HepG2 (cell line): ENCODE results near the gene USP20. TPM values are rescaled to one million over a fixed set of nuclear protein-coding genes. Genes with fewer than 3 reads are reported as not detected.

Source experiments
- ATAC-seq: fragments of 200-7000 bp; cut with Tn5 transposase; 3 replicates; pipeline ENCODE4 v1.9.1; 2020; ENCODE audit warnings: mild to moderate bottlenecking, moderate library complexity
- BruUV-seq: library from RNA; stranded (reverse); fragments of 400-500 nt; replicated peaks from 2 replicates; lab custom pipeline; 2021; lab: Mats Ljungman, UMichigan
- CTCF ChIA-PET: fragments of 300-600 bp; formaldehyde crosslinking; extraction: SDS; loops from one replicate; lab custom pipeline; 2021; ENCODE audit warnings: low total read pairs, inconsistent platforms, low intra/inter-chr PET ratio; lab: Yijun Ruan, JAX
- POLR2A ChIA-PET: fragments of 350-600 bp; sonication (Branson Sonifier 250); formaldehyde crosslinking; loops from one replicate; lab custom pipeline; 2020; ENCODE audit warnings: antibody characterized with exemption, inconsistent platforms; lab: Yijun Ruan, JAX
- DNase-seq: peaks from one replicate; pipeline ENCODE4 v3.0.0-alpha.2; 2015; ENCODE audit warnings: low spot score
- FAIRE-seq: peaks from 3 replicates; lab custom pipeline; 2011; peaks lifted over from hg19 to GRCh38; lab: Jason Lieb, UNC
- H2AFZ ChIP-seq: one replicate; pipeline ENCODE4 v1.6.1; 2011; ENCODE audit warnings: low read length, inconsistent platforms
- H3K27ac ChIP-seq: fragments of 300-600 bp; 3 replicates; pipeline ENCODE4 v1.8.0; 2011; ENCODE audit warnings: mixed run types, mild to moderate bottlenecking, mixed read lengths, low read length, inconsistent platforms; ENCODE audit not compliant: insufficient read depth; ENCODE audit errors: extremely low read length
- H3K27me3 ChIP-seq, 2 experiments: fragments of 200-600 bp in 1 of 2; 2 replicates in 1 of 2; 3 replicates in 1 of 2; pipeline versions ENCODE4 v1.6.0 to v1.8.0; 2011; ENCODE audit warnings: low read length in 2 of 2, mild to moderate bottlenecking in 2 of 2, moderate library complexity in 2 of 2, inconsistent platforms in 1 of 2; ENCODE audit not compliant: insufficient read depth in 2 of 2, control insufficient read depth in 1 of 2
- H3K36me3 ChIP-seq, 2 experiments: fragments of 200-600 bp in 1 of 2; replicated peaks in 1 of 2; 2 replicates in 1 of 2; 3 replicates in 1 of 2; pipeline versions ENCODE4 v1.5.1 to v1.8.0; 2011; ENCODE audit warnings: low read length in 2 of 2, inconsistent platforms in 1 of 2; ENCODE audit not compliant: insufficient read depth in 2 of 2, control insufficient read depth in 1 of 2
- H3K4me1 ChIP-seq: 2 replicates; pipeline ENCODE4 v1.5.1; 2012; ENCODE audit warnings: low read length, inconsistent platforms; ENCODE audit not compliant: insufficient read depth
- H3K4me2 ChIP-seq: 2 replicates; pipeline ENCODE4 v1.6.0; 2011; ENCODE audit warnings: low read depth, low read length, inconsistent platforms
- H3K4me3 ChIP-seq, 3 experiments: fragments of 200-600 bp in 1 of 3; sonication (generic), shearing (Covaris generic) in 1 of 3; replicated peaks in 1 of 3; 2 replicates each; pipeline ENCODE4 v1.5.1; 2011 to 2016; ENCODE audit warnings: low read length in 3 of 3, inconsistent platforms in 2 of 3, low read depth in 2 of 3, mild to moderate bottlenecking in 2 of 3, control low read depth in 1 of 3, mixed read lengths in 1 of 3; ENCODE audit not compliant: insufficient read depth in 1 of 3
- H3K79me2 ChIP-seq: one replicate; pipeline ENCODE4 v1.6.1; 2011; ENCODE audit warnings: low read length, inconsistent platforms; ENCODE audit not compliant: insufficient read depth
- H3K9ac ChIP-seq: 2 replicates; pipeline ENCODE4 v1.6.0; 2011; ENCODE audit warnings: mild to moderate bottlenecking, low read depth, low read length, inconsistent platforms; ENCODE audit not compliant: insufficient read depth
- H3K9me3 ChIP-seq: 2 replicates; pipeline ENCODE4 v1.5.1; 2012; ENCODE audit warnings: mild to moderate bottlenecking, low read length
- H4K20me1 ChIP-seq: 2 replicates; pipeline ENCODE4 v1.6.0; 2011; ENCODE audit warnings: inconsistent platforms, mild to moderate bottlenecking, low read length, moderate library complexity; ENCODE audit not compliant: insufficient read depth
- ELF1 ChIP-seq: sonication (generic); formaldehyde crosslinking; IDR thresholded peaks from 2 replicates; pipeline ENCODE4 v1.4.0; 2020; ENCODE audit warnings: missing genetic modification reagents
- GABPB1 ChIP-seq: IDR thresholded peaks from 2 replicates; pipeline ENCODE4 v1.6.1; 2016; ENCODE audit warnings: mild to moderate bottlenecking, missing genetic modification reagents, moderate library complexity, missing compliant biosample characterization
- NFRKB ChIP-seq: fragments of 450-650 bp; IDR thresholded peaks from 2 replicates; pipeline ENCODE4 v1.6.1; 2017
- SRF ChIP-seq: IDR thresholded peaks from 2 replicates; pipeline ENCODE4 v1.6.1; 2011; ENCODE audit warnings: mild to moderate bottlenecking, low read depth, low read length, moderate library complexity
- TARDBP ChIP-seq: sonication (generic); formaldehyde crosslinking; IDR thresholded peaks from 2 replicates; pipeline ENCODE4 v1.8.0; 2022; ENCODE audit warnings: mild to moderate bottlenecking, missing genetic modification reagents
- ZBTB40 ChIP-seq, 2 experiments: fragments of 450-650 bp in 1 of 2; sonication (generic) in 1 of 2; formaldehyde crosslinking in 1 of 2; IDR thresholded peaks; 2 replicates each; pipeline versions ENCODE4 v1.6.1 to v1.8.0; 2016 to 2022; ENCODE audit warnings: antibody characterized with exemption in 1 of 2, mild to moderate bottlenecking in 1 of 2, missing genetic modification reagents in 1 of 2
- ZFP90 ChIP-seq: sonication (generic); formaldehyde crosslinking; IDR thresholded peaks from 2 replicates; pipeline ENCODE4 v1.8.0; 2022; ENCODE audit warnings: missing genetic modification reagents, mild to moderate bottlenecking, inconsistent platforms, borderline replicate concordance
- ZIK1 ChIP-seq: sonication (generic); formaldehyde crosslinking; IDR thresholded peaks from 2 replicates; pipeline ENCODE4 v1.5.0; 2020; ENCODE audit warnings: mild to moderate bottlenecking, low read depth, missing genetic modification reagents, borderline replicate concordance
- ZNF124 ChIP-seq: sonication (generic); formaldehyde crosslinking; IDR thresholded peaks from 2 replicates; pipeline ENCODE4 v1.4.0; 2020; ENCODE audit warnings: missing genetic modification reagents
- ZNF280B ChIP-seq: sonication (generic); formaldehyde crosslinking; IDR thresholded peaks from 2 replicates; pipeline ENCODE4 v1.5.0; 2020; ENCODE audit warnings: missing genetic modification reagents, mild to moderate bottlenecking, borderline replicate concordance
- ZNF709 ChIP-seq: sonication (generic); formaldehyde crosslinking; IDR thresholded peaks from 2 replicates; pipeline ENCODE4 v1.5.0; 2020; ENCODE audit warnings: mild to moderate bottlenecking, missing genetic modification reagents
- ZNF879 ChIP-seq: sonication (generic); formaldehyde crosslinking; IDR thresholded peaks from 2 replicates; pipeline ENCODE4 v1.8.1; 2023; ENCODE audit warnings: missing genetic modification reagents
- WGBS: methylation state at CpG from one replicate; pipeline ENCODE4 v1.1.6; 2017; ENCODE audit warnings: low lambda C conversion rate; 5-methylcytosine and 5-hydroxymethylcytosine counted together
- in situ Hi-C: cut with HindIII; loops from 2 replicates; pipeline ENCODE4 v1.10.0; 2017; ENCODE audit warnings: low pct_unique_long_range_greater_than_20kb; ENCODE audit not compliant: extremely low pct_ligation_motif_present
- intact Hi-C: fragments of 100-400 bp; cut with micrococcal nuclease; formaldehyde crosslinking; loops from one replicate; pipeline ENCODE4 v1.10.0; 2022; ENCODE audit not compliant: unreplicated experiment
- polyA plus RNA-seq, 8 experiments: library from polyadenylated mRNA; depleted of rRNA in 3 of 8; stranded (reverse) in 7 of 8; unstranded in 1 of 8; fragments of >200 nt; fragmentation: Illumina TruSeq in 4 of 8; extraction: Trizol in 4 of 8; gene quantifications; 2 replicates each; pipeline versions ENCODE4 v1.2.1 to v1.2.3, GENCODE V29; 2011 to 2016; ENCODE audit warnings: low read depth in 4 of 8, missing spikeins in 1 of 8, mixed read lengths in 1 of 8; ENCODE audit not compliant: insufficient read depth in 1 of 8
- total RNA-seq, 5 experiments: library from RNA; depleted of rRNA; stranded (reverse); fragments of >200 nt; fragmentation: Illumina TruSeq; extraction: Trizol; gene quantifications; 2 replicates each; pipeline ENCODE4 v1.2.3, GENCODE V29; 2016; ENCODE audit warnings: low read depth in 1 of 5

USP20 gene
- total and polyA plus RNA-seq, 2 of the 13 experiments (the other 11 are each of a cell fraction or from before 2014, with no cell fraction given), result 4.4 to 5.9 TPM

DNA sequence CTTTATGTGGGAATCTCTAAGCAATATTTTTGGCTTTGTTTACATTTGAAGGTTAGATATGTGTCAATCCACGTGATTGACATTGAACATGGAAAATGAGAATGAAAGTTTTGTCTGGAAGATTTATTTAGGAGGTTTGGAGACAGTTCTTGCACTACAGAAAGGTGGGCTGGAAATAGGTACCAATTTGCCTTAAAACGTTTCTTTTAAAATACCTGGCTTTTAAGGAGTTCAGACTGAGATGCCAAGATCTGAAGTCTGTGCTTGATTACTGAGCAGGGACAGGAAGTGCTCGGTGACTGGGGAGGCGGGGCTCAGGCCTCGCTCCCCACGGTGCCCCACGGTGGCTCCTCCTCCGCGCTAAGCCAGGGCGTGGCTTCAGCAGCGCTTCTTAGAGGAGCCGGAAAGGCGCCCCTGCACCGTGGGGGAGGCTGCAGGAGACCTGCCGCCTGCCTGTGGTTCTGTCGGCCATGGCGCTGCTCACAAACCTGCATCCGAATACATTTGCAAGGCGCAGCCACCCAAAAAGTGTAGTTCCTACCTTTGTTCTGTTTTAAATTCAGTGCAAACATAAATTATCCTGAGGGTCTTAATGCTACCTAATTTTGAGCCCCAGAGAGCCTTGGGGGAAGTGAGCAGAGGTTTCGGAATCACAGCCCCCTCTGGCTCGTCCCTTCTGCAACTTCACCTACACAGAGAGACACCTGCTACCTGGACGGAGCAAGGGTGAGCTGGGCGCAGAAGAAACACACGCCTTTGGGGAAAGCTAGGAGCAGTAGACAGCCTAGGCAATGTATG lies 49.2 kb downstream of the USP20 start:
- WGBS, result 49% methylated on average over 11 of the region's 24 CpGs
- POLR2A ChIA-PET, result interaction anchor here (0.5 to 3.1 kb wide), 3 partner anchors 26 to 158 kb away, joined by 3 to 15 read pairs (median 3); partner anchors contain the start of gene FNBP1
- Histone ChIP-seq H3K27me3 (no peaks in the 10 kb centered on the region; a peak in 1 of 5 replicates), H3K27ac (peak overlapping the region; percentile 41), H3K4me3 (peak overlapping the region; percentile 58 to 86 (median 74)), H3K9me3 (no peaks in the 10 kb centered on the region), H4K20me1 (no peaks in the 10 kb centered on the region), H3K36me3 (no peaks in the 10 kb centered on the region; a peak in 1 of 5 replicates), H3K4me2 (peak overlapping the region; percentile 96), H3K4me1 (peaks cover 15% of the 10 kb centered on the region), H3K9ac (peak overlapping the region; percentile 70), H2AFZ (no peak overlapping the region), H3K79me2 (no peaks in the 10 kb centered on the region)
- peak; percentile 30 for FAIRE-seq
- intact Hi-C loops, result loop anchor here (1.0 to 5.0 kb wide), 2 partner anchors 159 to 213 kb away; partner anchors contain the start of gene FNBP1
- BruUV-seq, result no TSS peak
- in situ Hi-C loops, result loop anchor here (5.0 to 10.0 kb wide), 2 partner anchors 158 to 220 kb away; partner anchors contain the start of gene FNBP1
- peak; percentile 81 for ATAC-seq
- DNase-seq, result peak; percentile 66
- CTCF ChIA-PET, result interaction anchor here (1.3 to 2.3 kb wide), 2 partner anchors 169 to 215 kb away, joined by 4 to 10 read pairs; partner anchors contain the start of gene GPR107
- no peak for TF ChIP-seq ZBTB40 (IDR thresholded peaks at IDR 0.05)
- no peak for TF ChIP-seq ZBTB40 (CRISPR knock-in tag; IDR thresholded peaks at IDR 0.05)
- no peak for TF ChIP-seq ZNF879 (CRISPR knock-in tag)
- TF ChIP-seq ZNF280B (CRISPR knock-in tag), result no peak; the same call in 1 of the 2 replicates
- 0 out of 2 replicates have a peak, but pooled peaks have one; percentile 6 for TF ChIP-seq ZNF124
- no peak for TF ChIP-seq ZNF709
- TF ChIP-seq ZFP90 (CRISPR knock-in tag), result no peak
- TF ChIP-seq GABPB1 (CRISPR knock-in tag), result peak; percentile 82
- TF ChIP-seq ZIK1, result no peak
- TF ChIP-seq TARDBP (CRISPR knock-in tag), result no peak
- TF ChIP-seq NFRKB, result no peak
- peak; percentile 78 for TF ChIP-seq ELF1
- TF ChIP-seq SRF, result no peak
